Measurements from ENCODE around the gene RAB9A.

DNA sequence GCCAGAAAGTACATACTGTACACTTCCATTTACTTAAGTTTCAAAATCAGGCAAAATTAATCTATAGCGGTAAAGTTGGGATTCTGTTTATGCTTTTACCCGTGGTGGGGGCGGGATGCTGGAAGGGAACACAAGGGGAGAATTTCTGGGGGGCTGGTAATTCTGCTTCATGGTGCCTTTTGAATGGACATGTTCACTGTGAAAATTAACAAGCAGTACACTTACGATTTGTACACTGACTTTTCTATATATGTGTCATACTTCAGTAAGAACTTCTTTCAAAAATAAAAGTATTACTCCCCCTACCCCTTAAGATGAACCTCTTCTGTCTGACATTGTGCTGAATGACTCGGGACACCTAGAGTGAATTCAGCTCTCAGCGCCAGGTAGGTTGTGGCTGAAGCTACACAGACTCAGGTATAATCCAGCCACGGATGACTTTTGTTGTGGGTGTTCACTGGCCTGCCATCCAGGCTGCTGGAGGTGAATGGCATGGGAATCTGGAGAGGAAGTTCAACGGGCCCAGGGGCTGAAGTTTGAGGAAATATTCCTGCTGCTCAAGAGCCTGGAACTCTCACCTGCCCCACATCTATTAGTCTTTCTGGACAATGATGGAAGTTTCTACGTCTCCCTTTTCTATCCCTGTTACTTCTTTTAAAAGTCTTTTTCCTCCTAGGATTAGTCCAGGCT, 43.3 kb upstream of the RAB9A start:
- TF ChIP-seq TCF4 (CRISPR knock-in tag; IDR thresholded peaks at IDR 0.05; ENCODE audit: borderline replicate concordance) (no peak), ARNTL (CRISPR knock-in tag; IDR thresholded peaks at IDR 0.05; ENCODE audit: borderline replicate concordance, low read depth) (no peak)

Measured in SK-N-SH treated with all-trans-retinoic acid at 6 μM for 48 hours (cell line).